ENCODE data around the gene AHSG. TPM values are rescaled to one million over a fixed set of nuclear protein-coding genes. Genes with fewer than 3 reads are reported as not detected.

AHSG gene
- total and polyA plus RNA-seq, 10 donors = 0.30 TPM; not detected in 9

- Histone ChIP-seq H3K4me3 (no peak overlapping the region), H3K27me3 (replicated peaks in 1 of 7) (peaks cover 0 to 8% (median 0%) of the 10 kb centered on the region in 7 donors), H3K27ac (no peak overlapping the region), H3K9me3 (no peaks in the 10 kb centered on the region), H3K4me1 (peaks cover 0 to 19% (median 6%) of the 10 kb centered on the region in 6 donors), H3K36me3 (no peaks in the 10 kb centered on the region)
- TF ChIP-seq, protein P1, sequence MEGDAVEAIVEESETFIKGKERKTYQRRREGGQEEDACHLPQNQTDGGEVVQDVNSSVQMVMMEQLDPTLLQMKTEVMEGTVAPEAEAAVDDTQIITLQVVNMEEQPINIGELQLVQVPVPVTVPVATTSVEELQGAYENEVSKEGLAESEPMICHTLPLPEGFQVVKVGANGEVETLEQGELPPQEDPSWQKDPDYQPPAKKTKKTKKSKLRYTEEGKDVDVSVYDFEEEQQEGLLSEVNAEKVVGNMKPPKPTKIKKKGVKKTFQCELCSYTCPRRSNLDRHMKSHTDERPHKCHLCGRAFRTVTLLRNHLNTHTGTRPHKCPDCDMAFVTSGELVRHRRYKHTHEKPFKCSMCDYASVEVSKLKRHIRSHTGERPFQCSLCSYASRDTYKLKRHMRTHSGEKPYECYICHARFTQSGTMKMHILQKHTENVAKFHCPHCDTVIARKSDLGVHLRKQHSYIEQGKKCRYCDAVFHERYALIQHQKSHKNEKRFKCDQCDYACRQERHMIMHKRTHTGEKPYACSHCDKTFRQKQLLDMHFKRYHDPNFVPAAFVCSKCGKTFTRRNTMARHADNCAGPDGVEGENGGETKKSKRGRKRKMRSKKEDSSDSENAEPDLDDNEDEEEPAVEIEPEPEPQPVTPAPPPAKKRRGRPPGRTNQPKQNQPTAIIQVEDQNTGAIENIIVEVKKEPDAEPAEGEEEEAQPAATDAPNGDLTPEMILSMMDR (IDR thresholded peaks at IDR 0.05 in 8 of 11, conservative IDR thresholded peaks at IDR 0.05 in 3 of 11) = no peak
- TF ChIP-seq POLR2AphosphoS5 (IDR thresholded peaks at IDR 0.05) (no peak), POLR2A (IDR thresholded peaks at IDR 0.05) (no peak)
- intact Hi-C loops (cut with DNase I; ENCODE audit: low total_unique reads) = no loop called here
- no peak for DNase-seq
- 71 to 94% (median 81%) methylated on average over 1 of the region's 1 CpG for WGBS, 5 donors
Measured at GRCh38 chr3:186648851-186649250, 36.0 kb downstream of the AHSG start.

GRCh38 chr3:186651678-186652215 lies 38.9 kb downstream of the AHSG start:
- H3K9me3 ChIP-seq = no peaks in the 10 kb centered on the region
- 78 to 91% (median 85%) methylated on average over 3 of the region's 3 CpGs for WGBS, 5 donors
- no peak for TF ChIP-seq POLR2AphosphoS5 (IDR thresholded peaks at IDR 0.05)
- TF ChIP-seq, protein P1 (IDR thresholded peaks at IDR 0.05 in 8 of 11, conservative IDR thresholded peaks at IDR 0.05 in 3 of 11) = no peak
- no peak for TF ChIP-seq POLR2A (IDR thresholded peaks at IDR 0.05)
- no peak overlapping the region for H3K4me3 ChIP-seq
- no peak for DNase-seq
- peak overlapping the region in 4 of 8 donors; percentile 59 to 77 (median 66) for H3K27ac ChIP-seq
- H3K4me1 ChIP-seq = peaks cover 0 to 22% (median 6%) of the 10 kb centered on the region in 6 donors
- intact Hi-C loops (cut with DNase I; ENCODE audit: low total_unique reads) = no loop called here
- peaks cover 0 to 8% (median 0%) of the 10 kb centered on the region in 7 donors for H3K27me3 ChIP-seq (replicated peaks in 1 of 7)
- H3K36me3 ChIP-seq = no peaks in the 10 kb centered on the region

- TF ChIP-seq, protein P1 (IDR thresholded peaks at IDR 0.05 in 8 of 11, conservative IDR thresholded peaks at IDR 0.05 in 3 of 11) = peak in 1 of 11 experiments; percentile 27
- TF ChIP-seq POLR2A (IDR thresholded peaks at IDR 0.05) = no peak
- H3K4me1 ChIP-seq = peaks cover 0 to 22% (median 6%) of the 10 kb centered on the region in 6 donors
- H3K27me3 ChIP-seq (replicated peaks in 1 of 7) = peaks cover 0 to 8% (median 0%) of the 10 kb centered on the region in 7 donors
- no peaks in the 10 kb centered on the region for H3K36me3 ChIP-seq
- 59 to 68% (median 61%) methylated on average over 7 of the region's 7 CpGs for WGBS, 5 donors
- H3K4me3 ChIP-seq = no peak overlapping the region
- intact Hi-C loops (cut with DNase I; ENCODE audit: low total_unique reads) = no loop called here
- no peaks in the 10 kb centered on the region for H3K9me3 ChIP-seq
- peak overlapping the region in 6 of 8 donors; percentile 26 to 77 (median 62) for H3K27ac ChIP-seq
- peak; percentile 80 for DNase-seq
Measured at GRCh38 chr3:186653080-186653707, 40.3 kb downstream of the AHSG start.

DNA sequence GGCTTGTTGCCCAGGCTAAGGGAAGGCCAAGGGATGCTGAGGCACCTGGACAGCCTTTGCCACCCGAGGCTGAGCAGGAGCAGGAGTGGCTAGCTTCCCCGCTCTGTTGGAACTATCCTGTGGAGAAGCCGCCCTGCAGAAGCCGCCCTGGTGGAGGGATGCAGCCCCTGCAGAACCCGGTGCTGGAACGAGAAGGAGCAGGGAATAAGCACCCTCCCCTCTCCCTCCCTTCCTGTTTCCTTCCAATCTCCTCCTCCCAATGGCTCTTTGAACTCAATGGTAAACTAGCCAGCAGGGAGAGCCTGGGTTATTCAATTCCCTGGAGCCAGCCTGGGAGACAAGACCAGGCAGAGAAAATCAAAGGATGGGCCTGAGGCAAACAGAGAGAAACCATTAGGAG lies 41.1 kb downstream of the AHSG start:
- H3K27me3 ChIP-seq (replicated peaks in 1 of 7) = peaks cover 0 to 8% (median 0%) of the 10 kb centered on the region in 7 donors
- TF ChIP-seq POLR2A (IDR thresholded peaks at IDR 0.05) = no peak
- TF ChIP-seq, protein P1 (IDR thresholded peaks at IDR 0.05 in 8 of 11, conservative IDR thresholded peaks at IDR 0.05 in 3 of 11) = no peak
- TF ChIP-seq POLR2AphosphoS5 (IDR thresholded peaks at IDR 0.05) = no peak
- peak overlapping the region in 5 of 8 donors; percentile 26 to 77 (median 66) for H3K27ac ChIP-seq
- no peaks in the 10 kb centered on the region for H3K36me3 ChIP-seq
- DNase-seq = no peak
- H3K4me3 ChIP-seq = no peak overlapping the region
- no peaks in the 10 kb centered on the region for H3K9me3 ChIP-seq
- WGBS, 5 donors = 49 to 65% (median 56%) methylated on average over 6 of the region's 6 CpGs
- intact Hi-C loops (cut with DNase I; ENCODE audit: low total_unique reads) = no loop called here
- peaks cover 0 to 22% (median 6%) of the 10 kb centered on the region in 6 donors for H3K4me1 ChIP-seq
